ENCODE measurements around the gene RALY.
A peak's percentile ranks its signal among the peaks of the same experiment; 100 is the strongest.

Gene RALY

DNA sequence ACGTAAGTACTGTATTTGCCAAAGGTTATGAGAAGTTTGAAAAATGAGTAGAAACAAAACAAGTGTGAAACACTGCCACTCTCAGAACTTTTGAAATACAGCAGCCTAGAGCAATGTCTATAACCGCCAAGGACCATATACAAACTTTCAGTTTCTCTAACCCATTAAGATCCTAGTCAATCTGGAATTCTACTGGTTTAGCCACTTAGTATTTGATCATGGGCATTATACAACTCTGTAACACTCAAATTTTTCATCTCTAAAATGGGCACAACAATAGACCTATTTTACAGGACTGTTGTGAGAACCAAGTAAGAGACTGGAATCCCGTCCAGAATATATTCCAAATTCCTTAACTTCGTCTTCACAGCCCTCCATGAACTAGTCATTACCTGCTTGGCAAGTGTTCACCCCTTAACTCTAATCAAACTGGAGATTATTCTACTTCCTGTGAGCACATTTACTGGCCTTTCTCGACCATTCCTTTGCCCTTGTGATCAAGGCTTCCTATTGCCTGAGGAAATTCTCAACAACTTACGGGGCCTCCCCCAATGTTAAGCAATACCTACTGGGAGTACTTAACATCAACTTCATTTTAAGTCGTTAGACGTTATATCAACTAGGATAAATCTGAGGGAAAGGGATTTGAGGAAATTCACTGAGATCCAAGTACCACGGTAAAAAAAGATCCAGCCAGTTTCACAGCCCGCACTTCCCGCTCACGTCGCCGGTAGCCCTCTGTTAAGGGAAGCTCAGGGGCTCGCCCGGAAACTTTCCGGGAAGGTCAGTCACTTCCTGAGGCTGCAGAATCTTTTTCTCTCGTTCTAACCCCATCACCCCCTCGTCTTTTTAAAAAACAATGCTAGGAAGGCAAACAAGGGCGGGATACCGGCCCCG, 117.3 kb downstream of the RALY start:
- DNase-seq (ENCODE audit: extremely low read depth, low read depth), result peak; percentile 46
- no peak for TF ChIP-seq CTCF (IDR thresholded peaks at IDR 0.05; ENCODE audit: low read depth, low read length)

GRCh38 chr20:34111702-34112599, 118.2 kb downstream of the RALY start, which contains the start of gene EIF2S2:
Gene EIF2S2 (minus strand): TSS chr20:34112243. CDS start chr20:34112110, 133 bp downstream.
- TF ChIP-seq CTCF (IDR thresholded peaks at IDR 0.05; ENCODE audit: low read depth, low read length), result no peak
- DNase-seq (ENCODE audit: extremely low read depth, low read depth), result peak; percentile 99

GRCh38 chr20:34112600-34113101, 118.9 kb downstream of the RALY start:
- TF ChIP-seq CTCF (IDR thresholded peaks at IDR 0.05; ENCODE audit: low read depth, low read length), result no peak
- DNase-seq (ENCODE audit: extremely low read depth, low read depth), result no peak

DNA sequence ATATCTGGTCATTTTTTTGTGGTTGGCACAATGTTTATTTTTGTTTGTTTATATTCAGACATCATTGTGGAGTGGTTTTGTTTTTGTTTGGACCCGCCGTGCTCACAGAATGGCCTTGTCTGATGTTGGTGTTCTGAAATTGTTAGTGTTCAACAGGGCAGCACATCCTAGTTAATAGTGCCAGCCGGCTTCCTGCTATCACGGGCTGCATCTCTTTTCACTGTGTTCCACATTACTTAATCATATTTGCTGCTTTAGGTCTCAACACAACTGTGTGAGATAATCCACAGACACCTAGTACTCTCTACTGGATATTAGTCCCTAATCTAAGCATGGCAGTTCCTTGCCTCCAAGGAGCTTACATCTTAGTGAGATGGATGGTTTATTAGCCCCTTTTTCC, 121.1 kb downstream of the RALY start:
- DNase-seq (ENCODE audit: extremely low read depth, low read depth), result no peak
- TF ChIP-seq CTCF (IDR thresholded peaks at IDR 0.05; ENCODE audit: low read depth, low read length), result no peak

DNA sequence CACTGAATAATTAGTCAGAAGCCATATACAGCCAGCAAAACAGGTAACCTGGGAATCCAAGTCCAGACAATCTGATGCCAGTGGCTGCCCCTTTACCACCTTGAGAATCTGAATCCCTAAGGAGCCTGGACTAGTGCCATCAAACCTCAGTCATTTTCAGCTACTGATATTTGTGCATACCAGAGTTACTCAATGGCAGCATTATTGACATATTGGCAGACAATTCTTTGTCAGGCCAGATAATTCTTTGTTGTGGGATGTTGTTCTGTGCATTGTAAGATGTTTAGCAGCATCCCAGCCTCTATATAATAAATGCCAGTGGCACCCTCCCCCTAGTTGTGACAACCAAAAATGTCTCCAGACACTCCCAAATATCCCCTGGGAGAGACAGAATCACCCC, 121.5 kb downstream of the RALY start:
- no peak for DNase-seq (ENCODE audit: extremely low read depth, low read depth)
- no peak for TF ChIP-seq CTCF (IDR thresholded peaks at IDR 0.05; ENCODE audit: low read depth, low read length)

- DNase-seq (ENCODE audit: extremely low read depth, low read depth), result no peak
- no peak for TF ChIP-seq CTCF (IDR thresholded peaks at IDR 0.05; ENCODE audit: low read depth, low read length)
These were observed 126.5 kb downstream of the RALY start for GRCh38 chr20:34120213-34120612.
